Astrocyte (in vitro differentiated cells and primary cell): ENCODE data around the gene AP1M1.

Source experiments
- CTCF ChIP-seq: IDR thresholded peaks from 2 replicates; pipeline ENCODE4 v1.5.1; 2011; ENCODE audit warnings: low read depth, mild to moderate bottlenecking, inconsistent platforms, low read length, moderate library complexity; ENCODE audit not compliant: insufficient read depth
- EZH2 ChIP-seq: IDR thresholded peaks from 2 replicates; pipeline ENCODE4 v1.6.1; 2012; ENCODE audit warnings: mild to moderate bottlenecking, low read length, inconsistent platforms; ENCODE audit not compliant: insufficient read depth

GRCh38 chr19:16229322-16229641, 31.6 kb downstream of the AP1M1 start:
- TF ChIP-seq CTCF (no peak), EZH2 (no peak)
